NCI-H748 treated with DMSO at 0.1 percent for 48 hours (cell line): ENCODE measurements around the gene FGFBP1.

Experiments
- DNase-seq: peaks from one replicate; lab custom pipeline; 2025; lab: John Stamatoyannopoulos, UW

The FGFBP1 gene

DNA sequence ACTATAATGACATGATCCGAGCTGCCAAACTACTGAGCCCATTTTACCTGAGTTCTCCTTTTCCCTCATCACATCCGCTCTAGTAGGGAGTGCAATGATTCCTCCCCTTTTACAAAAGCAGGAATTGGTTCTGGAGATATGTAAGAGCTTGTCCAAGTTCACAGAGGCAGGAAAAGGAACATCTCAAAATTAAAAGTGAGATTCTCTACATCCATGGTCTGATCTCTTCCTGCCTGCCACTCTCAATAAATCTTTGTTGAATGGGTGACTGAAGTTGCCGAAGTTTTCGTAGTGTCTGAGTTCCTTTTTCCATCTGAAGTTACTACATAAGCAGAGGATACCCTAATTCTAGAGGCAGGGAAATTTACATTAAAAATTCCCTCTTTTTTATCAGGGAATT is at the start of gene FGFBP1:
TSS of gene FGFBP1 (minus strand) at position 101 of the 400 bp plus-strand sequence. CDS start 2,108 bp downstream, outside the sequence.
- DNase-seq, result no peak

DNA sequence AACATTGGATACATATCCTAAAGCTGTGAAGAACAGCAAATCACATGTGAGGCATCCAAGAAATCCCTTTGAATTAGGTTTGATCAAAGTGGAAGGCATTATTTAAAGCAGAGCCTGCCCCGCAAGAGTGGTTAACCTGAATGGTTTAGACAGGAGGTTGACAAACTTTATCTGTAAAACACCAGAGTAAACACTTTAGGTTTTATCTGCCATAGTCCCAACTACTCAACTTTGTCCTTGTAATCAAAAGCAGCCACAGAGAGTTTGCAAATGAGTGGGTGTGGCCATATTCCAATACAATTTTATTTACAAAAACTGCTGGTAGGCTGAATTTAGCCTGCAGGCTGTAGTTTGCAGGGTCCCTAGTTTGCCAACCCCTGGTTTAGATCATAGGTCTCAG is 49.7 kb upstream of the FGFBP1 start:
- DNase-seq, result no peak

DNA sequence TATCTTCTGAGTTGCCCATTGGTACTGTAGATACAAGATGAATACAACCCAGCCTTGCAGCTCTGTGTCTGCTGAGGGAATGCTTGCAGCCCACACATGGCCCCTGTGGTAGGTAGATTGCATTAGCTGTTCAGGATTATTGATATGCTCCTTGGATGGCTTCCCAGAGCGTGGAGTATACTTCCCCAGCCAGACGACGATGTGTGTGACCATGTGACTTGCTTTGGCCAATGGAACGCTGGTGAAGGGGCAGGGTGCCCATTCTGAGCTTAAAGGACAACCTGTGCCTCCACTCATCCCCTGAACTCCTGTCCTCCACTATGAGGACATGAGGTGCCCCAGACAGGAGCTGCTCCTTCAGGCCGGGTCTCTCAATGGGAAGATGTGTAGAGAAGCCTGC is 48.4 kb upstream of the FGFBP1 start:
- no peak for DNase-seq

DNA sequence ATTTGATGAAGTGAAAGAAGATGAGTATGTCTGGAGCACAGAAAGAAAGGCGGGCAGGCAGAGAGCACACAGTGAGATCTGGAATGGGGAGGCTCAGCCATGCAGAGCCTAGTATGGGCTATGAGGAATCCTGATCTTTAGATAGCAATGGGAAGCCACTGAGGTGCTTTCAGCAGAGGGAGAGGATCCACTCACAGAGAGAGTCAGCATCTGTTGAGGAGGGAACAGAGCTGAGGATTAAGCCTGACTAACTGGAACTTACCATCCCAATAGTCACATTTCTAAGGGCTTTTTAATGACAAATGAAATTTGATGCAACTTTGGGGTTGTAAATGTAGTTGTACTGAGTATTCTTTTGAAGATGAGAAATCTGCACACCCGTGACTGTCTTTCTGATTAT is 45.1 kb upstream of the FGFBP1 start:
- DNase-seq, result no peak

DNA sequence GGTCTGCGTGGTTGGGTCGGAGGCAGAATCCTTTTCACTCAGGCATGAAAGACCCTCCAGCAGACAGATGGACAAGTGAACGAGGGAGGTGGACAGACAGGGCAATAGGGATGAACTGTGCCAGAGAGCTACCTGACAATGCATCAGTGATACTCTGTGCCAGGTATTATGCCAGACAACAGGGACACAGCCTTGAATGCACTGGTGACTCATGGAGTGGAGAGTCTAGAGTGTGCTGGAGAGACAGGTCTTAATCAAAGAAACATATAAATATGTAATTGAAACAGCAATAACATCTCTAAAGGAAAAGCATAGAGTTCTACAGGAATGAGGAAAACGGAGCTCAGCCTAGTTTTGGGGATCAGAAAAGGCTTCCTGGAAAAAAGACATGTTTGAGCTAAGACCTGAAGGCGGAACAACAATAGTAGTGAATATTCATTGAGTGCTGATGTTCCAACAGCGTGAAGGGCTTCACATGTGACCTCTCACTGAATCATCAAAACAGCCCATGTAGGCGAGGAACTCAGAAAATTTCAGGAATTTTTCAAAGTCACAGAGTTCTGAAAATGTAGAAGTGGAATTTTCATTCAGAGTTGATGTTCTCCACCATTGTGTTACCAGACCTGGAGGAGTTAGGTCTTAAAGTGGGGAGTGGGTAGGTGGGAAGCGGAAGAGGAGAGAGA is 44.4 kb upstream of the FGFBP1 start:
- DNase-seq, result no peak

DNA sequence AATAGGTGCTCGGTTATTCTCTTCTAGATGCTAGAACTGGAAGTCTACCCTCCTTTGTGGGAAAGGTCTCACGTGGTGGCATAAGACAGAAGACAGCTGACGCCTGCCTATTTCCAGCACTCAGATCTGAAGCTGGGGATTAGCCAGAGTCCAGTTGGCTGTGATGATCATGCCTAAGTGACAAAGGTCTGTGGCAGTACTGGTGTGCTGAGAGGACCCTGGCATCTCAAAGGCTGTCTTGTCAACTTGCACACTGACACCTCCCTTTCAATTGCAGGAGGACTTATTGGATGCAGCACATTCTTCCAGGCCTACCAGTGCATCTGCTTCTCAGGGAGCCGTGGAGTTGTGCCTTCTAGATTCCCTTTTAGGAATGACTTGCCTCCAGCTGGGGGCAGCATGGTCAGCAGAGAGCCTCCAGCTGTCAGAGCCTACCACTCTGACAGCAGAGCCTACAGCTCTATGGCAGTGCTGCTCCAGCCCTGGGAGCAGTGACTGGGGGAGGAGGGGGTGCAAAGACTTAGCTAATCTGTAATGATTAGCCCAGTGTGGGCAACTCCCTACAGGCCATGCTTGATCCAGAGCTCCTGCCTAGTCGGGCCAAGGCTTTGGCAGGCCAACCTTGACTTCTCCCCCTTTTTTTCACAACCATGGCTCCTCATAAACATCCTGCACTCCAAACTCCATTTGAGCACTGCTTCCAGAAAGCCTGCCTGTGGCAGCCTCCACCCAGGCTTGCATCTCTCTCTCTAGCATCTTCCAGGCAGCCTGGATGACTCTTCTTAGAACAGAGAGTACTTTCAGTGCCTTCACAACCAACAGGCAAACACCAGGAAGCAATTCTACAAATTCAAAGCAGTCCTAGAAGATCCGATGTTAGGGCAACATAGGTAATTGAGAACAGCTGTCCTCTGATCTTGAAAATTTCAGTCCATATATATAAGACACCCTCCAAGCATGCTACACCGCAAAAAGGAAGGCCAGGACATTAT is 38.2 kb upstream of the FGFBP1 start:
- DNase-seq, result no peak

DNA sequence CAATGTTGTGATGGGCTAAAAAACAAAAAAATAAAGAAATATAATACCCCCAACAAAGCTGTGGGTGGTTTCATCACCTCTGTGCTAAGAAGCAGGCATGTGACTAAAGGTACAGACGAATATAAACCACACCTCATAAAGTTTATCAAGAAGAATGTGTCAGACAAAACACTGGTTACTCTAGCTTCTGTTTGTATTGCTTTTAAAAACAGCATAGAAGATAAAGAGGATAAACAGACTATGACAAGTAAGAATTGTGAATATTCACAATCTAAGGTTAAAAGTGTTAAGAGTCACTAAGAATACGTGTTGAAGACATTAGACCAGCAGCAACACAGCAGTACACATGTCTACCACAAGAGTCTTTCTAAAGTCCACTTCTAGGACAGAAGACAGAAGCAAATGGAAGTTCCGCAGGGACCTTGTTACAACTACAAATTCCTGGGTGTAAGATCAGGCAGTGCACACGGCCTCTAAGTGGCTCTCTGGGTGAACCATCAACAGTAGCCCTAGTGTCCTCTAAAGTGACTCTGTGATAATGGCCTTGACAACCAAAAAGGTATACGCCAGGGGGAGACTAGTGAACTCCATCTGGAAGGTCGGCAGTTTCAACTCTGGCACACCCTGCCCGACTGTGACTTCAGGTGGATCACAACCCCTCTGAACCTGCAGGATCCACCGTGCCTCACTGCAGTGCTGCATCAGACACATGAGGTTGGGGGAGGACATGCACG is 32.7 kb upstream of the FGFBP1 start:
- DNase-seq, result no peak

DNA sequence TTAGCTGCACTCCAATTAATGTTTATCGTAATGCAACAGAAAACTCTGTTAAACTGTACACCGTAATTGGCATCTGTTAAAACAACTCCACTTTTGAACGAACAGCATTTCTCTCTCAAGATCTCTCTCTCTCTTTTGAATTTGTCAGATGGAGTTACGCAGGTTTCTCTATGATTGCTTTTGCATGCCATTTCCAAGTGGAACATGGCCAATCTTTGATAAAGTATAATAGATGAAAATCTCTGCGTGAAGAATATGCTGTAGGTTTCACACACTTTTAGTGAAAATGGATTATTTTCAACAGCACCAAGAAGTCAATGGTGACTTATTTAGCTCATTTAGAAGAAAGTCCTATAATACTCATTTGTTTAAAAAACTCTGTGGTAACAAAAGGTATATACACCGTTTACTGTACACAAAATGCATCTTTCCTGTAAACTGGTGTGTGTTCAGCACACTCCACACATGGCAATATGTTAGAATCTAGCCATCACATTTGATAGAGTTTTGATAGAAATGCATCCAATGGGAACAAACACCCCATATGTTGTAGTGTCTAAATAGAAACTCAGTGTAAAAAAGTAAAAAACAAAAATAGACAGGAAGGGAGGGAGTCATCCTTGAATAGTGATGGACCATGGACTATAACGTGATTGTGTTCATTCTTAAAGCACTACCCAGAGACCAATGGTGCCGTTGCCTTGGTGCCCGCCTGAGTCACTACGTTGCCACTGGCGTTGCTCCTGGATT is 30.2 kb upstream of the FGFBP1 start:
- no peak for DNase-seq

DNA sequence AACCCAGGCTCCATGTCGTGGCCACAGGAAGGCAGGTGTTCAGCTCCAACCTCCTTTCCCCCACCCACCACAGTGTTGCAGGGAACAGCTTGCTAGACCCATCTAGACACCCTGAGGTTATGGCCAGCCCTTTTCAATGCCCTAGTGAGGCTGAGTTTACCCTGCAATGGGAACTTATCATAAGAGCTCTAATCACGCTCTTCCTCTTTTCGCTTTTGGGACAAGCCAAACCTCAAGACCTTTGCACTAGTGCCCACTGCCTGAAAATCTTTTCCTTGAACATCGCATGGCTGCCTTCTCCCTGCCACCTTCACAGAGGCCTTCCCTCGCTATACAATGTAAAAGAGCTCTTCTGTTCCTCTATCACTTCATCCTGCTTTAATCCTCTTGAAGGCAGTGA is 26.8 kb upstream of the FGFBP1 start:
- DNase-seq, result no peak

DNA sequence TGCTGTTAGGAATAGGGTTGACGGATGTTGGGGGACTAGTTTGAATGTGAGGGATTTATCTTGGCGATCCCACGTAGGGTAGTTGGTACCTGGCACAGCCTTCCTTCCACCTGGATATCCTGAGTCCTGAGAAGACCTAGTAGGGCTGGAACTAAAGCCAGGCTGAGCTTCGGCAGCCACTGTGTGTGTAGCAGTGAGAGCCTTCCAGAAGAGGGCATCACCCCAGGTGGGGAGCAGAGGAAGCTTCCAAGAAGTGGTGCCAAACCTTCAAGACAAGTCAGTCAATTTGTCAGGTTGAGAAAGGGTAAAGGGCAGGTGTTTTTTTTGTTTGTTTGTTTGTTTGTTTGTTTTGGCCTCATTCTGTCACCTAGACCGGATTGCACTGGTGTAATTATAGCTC is 25.6 kb upstream of the FGFBP1 start:
- no peak for DNase-seq

DNA sequence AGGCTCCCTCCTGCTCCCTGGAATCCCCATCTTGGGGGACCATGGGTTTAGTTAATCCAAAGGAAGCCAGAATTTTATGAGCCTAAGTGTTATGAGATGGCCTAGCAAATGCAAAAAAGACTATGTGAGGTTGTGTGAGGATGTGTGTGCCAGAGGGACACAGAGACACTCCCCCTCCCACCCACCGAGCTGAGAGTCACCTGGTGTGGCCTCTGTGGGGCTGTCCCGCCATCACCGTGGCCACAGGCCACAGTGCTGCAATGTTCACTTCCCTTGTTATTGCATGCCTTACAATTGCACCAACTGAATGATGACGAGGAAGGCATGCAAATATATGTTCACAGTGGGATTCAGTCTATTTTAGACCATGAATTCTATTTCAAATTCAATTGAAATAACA is 25.0 kb upstream of the FGFBP1 start:
- no peak for DNase-seq

DNA sequence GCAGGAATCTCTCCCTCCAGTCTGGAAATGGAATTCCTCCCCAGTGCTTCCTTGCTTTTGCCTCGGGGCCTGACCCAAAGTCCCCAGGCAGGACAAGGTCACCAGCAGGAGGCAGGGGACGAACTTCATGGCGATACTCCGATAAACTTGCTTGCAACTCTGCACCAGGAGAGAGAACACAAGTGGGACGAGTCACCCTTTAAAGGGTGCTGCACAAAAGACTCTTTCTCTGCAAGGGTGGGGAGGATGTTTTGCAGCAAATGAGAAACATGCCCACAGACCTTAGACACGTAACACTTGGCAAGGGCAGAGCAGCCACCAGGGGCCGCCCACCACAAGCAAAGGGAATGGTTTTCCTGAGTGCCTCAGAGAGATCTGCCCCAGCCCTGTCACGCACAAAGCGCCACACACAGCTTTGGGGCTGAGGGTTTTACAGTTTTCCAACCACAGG is 24.5 kb upstream of the FGFBP1 start, which contains the start of gene FGFBP2:
TSS of gene FGFBP2 (minus strand) at position 175 of the 451 bp plus-strand sequence. CDS start at position 129, 46 bp downstream.
- no peak for DNase-seq

DNA sequence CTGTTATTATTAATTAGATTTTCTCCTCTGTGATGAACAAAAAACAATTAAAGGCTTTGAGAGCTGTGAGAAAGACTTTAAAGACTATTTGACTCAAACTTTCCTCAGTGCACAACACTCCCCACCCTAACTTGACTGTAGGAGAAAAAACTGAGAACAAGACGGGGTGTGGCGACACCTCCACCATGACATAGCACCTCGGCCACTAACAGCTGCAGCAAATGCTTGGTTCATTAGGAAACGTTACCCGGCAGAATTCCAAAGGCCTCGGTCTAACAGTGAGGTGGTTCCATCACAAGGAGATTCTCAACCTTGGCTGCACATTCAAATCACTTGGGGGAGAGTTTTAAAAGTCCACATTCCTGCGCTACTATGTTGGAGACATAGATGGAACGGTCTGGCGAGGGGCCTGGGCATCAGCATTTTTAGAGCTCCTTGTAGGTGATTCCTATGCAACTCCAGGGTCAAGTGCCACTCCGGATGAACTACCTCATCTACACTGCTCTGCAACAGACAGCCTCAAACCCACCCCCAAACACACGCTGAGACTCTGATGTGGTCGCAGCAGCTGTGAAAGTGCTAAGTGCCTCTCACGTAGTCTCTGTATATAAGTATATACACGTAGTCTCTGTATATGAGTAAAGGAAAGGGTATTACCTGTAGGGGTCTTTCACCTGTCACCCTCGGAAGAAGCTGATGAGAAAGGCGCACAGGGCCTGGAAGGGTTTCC is 23.4 kb upstream of the FGFBP1 start:
- no peak for DNase-seq

DNA sequence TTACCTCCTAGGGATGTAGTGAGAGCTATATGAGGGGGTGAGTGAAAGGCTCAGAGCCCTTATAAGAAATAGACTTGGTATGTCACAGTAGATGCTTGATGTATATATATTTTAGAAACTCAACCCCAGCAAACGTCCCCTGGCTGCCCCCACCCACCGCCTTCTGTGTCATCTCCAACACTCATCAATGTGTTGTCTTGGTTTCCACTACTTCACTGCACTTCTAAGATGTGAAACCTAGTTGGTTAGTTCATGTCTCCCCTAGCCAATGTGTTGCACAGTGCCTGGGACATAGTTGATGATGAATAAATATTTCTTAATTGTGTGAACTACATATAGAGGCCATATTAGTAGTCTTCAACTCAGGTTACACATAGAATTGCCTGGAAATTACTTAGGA is 20.0 kb upstream of the FGFBP1 start:
- DNase-seq, result no peak

DNA sequence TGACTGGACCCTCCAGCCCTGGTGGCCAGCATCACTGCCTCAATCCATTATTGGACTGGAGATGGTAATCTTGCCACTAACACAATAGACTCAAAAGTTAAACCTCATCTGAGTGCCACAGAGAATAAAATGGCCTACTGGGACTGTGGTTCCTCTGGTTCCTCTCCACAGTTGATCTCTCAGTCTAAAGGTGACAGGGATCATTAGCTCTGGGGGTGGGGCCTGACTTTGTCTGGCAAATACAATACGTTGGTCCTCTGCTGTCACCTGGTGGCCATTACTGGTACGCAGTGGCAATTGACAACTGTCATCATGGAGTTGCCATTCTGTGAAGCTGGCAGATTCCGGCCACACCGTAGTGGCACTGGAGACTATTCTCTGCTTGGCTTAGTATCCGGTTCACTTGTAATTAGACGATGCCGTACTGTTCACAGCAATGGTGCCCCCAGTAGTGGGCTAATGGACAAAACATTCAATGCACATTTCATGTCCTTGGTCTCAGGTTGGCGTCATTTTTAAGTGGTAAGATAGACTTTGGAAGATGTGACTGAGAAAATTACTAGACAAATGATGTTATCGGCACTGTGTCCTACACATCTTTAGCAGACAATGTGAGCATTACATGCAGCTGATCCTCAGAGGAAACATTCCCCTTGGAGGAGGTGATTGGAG is 17.8 kb upstream of the FGFBP1 start:
- DNase-seq, result peak; percentile 44

DNA sequence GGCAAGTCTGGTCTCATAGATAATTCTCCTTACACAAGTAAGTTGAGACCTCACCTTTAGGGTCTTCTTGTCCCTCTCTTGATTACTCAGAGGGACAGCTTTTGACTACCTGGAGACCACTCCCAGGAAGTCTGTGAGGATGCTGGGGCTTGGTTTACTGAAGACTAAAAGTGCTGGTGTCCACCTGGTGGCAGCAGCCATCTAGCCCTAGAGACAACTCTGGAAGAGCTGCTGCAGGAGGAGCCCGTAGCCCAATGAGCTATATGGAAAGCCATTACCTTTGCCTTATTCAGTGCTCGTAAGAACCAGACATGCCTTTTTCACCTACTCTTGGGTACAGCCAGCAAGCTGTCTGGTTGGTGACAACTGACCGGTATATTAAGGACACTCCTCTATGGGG is 17.1 kb upstream of the FGFBP1 start:
- DNase-seq, result no peak

DNA sequence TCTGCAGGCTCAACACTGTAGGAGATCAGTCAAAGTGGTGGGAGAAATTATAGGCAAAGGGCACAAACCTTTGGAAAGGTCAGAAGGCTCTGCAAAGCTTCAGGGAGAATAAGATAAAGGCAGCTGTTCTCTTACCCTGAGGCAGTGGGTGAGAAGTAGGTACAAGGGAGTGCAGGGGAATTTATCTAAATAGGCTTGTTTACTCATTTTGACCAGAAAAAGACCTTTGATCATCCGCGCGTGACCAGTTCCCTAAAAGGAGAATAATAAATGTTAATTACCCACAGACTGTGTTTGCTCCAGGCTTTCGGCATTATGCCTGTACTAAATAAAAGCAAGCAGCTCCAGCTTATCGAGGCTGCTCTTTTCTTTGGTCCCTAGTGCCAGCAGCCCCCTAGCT is 15.1 kb upstream of the FGFBP1 start:
- no peak for DNase-seq

DNA sequence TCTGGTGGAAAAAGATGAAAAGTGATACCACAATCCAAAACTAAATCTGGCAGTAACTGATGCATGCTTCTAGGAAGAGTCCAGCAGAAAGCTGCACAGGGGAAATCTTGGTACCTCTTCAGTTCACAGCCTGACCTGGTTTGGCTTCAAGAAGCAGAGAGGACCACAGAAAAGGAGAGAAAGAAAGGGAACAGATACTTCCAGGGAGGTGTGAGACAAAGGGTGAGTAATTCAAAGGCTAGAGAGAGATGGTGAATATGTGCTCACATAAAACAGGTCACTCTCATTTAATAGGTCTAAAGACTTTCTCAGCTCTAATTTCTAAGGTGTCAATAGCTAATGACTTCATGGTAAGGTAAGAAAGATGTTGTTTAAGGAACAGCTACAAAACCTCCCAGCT is 13.2 kb upstream of the FGFBP1 start:
- no peak for DNase-seq

DNA sequence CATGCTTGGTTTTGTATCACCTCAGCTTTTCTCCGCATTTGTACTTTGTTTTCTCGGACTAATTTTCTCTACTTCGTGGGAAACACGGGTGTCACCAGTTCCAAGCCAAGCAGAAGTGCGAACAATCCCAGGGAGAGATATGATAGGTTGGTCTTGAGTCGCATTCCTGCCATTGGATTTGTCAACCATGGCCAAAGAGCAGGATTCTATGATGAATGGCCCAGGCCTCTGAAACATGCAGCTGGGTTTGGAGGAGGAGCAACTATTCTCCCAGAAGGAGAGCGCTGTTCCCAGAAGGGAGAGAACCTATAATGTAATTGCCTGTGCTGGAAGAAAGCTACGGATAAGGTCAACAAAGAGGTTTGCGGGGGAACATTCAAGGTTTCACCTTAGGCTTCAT is 10.3 kb upstream of the FGFBP1 start:
- no peak for DNase-seq

DNA sequence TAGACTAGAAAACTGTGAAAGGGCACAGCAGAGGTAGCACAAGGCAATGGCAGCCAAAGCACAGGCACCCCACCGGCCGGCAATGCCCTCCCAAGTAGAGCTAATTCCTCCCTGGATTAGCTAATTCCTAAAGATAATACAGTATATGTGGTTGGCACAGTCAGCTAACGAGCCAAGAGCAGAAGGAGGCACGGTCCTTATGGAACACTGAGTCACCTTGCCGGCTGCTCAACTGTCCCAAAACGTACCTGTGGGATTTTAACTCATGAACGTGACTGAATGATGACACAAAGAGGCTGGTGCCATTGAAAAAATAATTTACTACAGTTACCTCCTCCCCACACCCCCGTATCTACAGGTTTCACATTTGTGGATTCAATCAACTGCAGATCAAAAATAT is 9.1 kb upstream of the FGFBP1 start:
- DNase-seq, result no peak
